Measurements from ENCODE around the gene PIK3CD. TPM values are rescaled to one million over a fixed set of nuclear protein-coding genes. Genes with fewer than 3 reads are reported as not detected.

PIK3CD gene
- total and polyA plus RNA-seq, 2 of the 8 experiments (the other 6 are each of a cell fraction or from before 2014, with no cell fraction given), result 20.6 to 24.1 TPM

GRCh38 chr1:9737671-9738070 is 86.1 kb downstream of the PIK3CD start:
- H2BK12ac ChIP-seq (ENCODE audit: low read depth, low read length), result no peak overlapping the region
- H2BK20ac ChIP-seq (ENCODE audit: low read length), result no peak overlapping the region
- no peaks in the 10 kb centered on the region; the same call in 1 of the 2 replicates for H3K79me1 ChIP-seq (ENCODE audit: low read depth, low read length)
- no peak overlapping the region for H2BK120ac ChIP-seq (replicated peaks; ENCODE audit: low read depth, low read length)
- FAIRE-seq, result no peak
- H3K9ac ChIP-seq (replicated peaks in 1 of 4; ENCODE audit: extremely low read depth in 1 of 4, low read depth in 3 of 4, low read length in 3 of 4), result no peak overlapping the region
- H4K20me1 ChIP-seq (replicated peaks in 1 of 2; ENCODE audit: control insufficient read depth in 1 of 2, insufficient read depth in 2 of 2, low read length in 2 of 2), result no peaks in the 10 kb centered on the region
- H2AK5ac ChIP-seq (ENCODE audit: low read depth, low read length), result no peak overlapping the region
- no peak overlapping the region for H4K8ac ChIP-seq (ENCODE audit: extremely low read depth, insufficient read depth, low read length)
- peaks cover 0 to 4% of the 10 kb centered on the region in 2 experiments; a peak in 2 of 4 replicates for H3K9me3 ChIP-seq (ENCODE audit: insufficient read depth in 2 of 2, low read depth in 1 of 2, low read length in 1 of 2)
- no peaks in the 10 kb centered on the region for H3K4me1 ChIP-seq (replicated peaks in 1 of 4; ENCODE audit: control insufficient read depth in 3 of 4, insufficient read depth in 4 of 4, low read length in 3 of 4)
- no peak overlapping the region for H3K14ac ChIP-seq (ENCODE audit: insufficient read length)
- H4K91ac ChIP-seq (replicated peaks; ENCODE audit: insufficient read length, low read length), result no peak overlapping the region
- no peak overlapping the region for H3K18ac ChIP-seq (ENCODE audit: extremely low read depth, low read length)
- no peak overlapping the region for H2BK5ac ChIP-seq (ENCODE audit: low read depth, low read length)
- no peak for DNase-seq (ENCODE audit: low read depth in 1 of 2, low spot score in 2 of 2)
- H2BK15ac ChIP-seq (ENCODE audit: low read length), result no peak overlapping the region
- H3K27ac ChIP-seq (ENCODE audit: low read depth, low read length), result no peak overlapping the region
- no peak overlapping the region for H2AFZ ChIP-seq (ENCODE audit: low read length)
- H3K56ac ChIP-seq (replicated peaks; ENCODE audit: insufficient read length, low read depth, low read length), result no peak overlapping the region
- no peak overlapping the region for H3K23ac ChIP-seq (ENCODE audit: insufficient read length)
- H3K23me2 ChIP-seq (ENCODE audit: low read depth, low read length), result no peaks in the 10 kb centered on the region
- peaks cover 34 to 85% (median 58%) of the 10 kb centered on the region in 4 experiments for H3K36me3 ChIP-seq (ENCODE audit: control insufficient read depth in 2 of 4, insufficient read depth in 4 of 4, low read length in 3 of 4)
- H3K4ac ChIP-seq (replicated peaks; ENCODE audit: insufficient read length, low read depth, low read length), result no peak overlapping the region
- H3K27me3 ChIP-seq (replicated peaks in 1 of 4; ENCODE audit: control insufficient read depth in 3 of 4, extremely low read depth in 1 of 4, insufficient read depth in 3 of 4, low read length in 3 of 4), result no peaks in the 10 kb centered on the region
- no peak overlapping the region for H3K4me2 ChIP-seq (ENCODE audit: insufficient read depth in 1 of 2, low read depth in 2 of 2, low read length in 2 of 2)
- no peak overlapping the region for H4K5ac ChIP-seq (ENCODE audit: insufficient read length, low read depth, low read length)
- no peak overlapping the region for H3K4me3 ChIP-seq (ENCODE audit: extremely low read depth in 1 of 4, insufficient read depth in 2 of 4, low read depth in 3 of 4, low read length in 4 of 4)
- ChIA-PET CTCF (ENCODE audit: partially characterized antibody) (interaction anchor here (0.5 to 2.1 kb wide), 5 partner anchors 11 to 1984 kb away, joined by 3 to 8 read pairs (median 4); no protein-coding TSS in a partner anchor), POLR2A (ENCODE audit: partially characterized antibody) (no interaction called here)
- 95% methylated on average over 10 of the region's 10 CpGs; no CpG with 5 or more reads in 1 of the 2 experiments for WGBS, 2 experiments (ENCODE audit: extremely low coverage in 1 of 2, insufficient coverage in 1 of 2, insufficient read length in 1 of 2, insufficient replicate concordance in 2 of 2, low coverage in 1 of 2, low lambda C conversion rate in 2 of 2, missing lambda C conversion rate in 1 of 2)
- no peaks in the 10 kb centered on the region for H3K79me2 ChIP-seq (ENCODE audit: control insufficient read depth in 1 of 2, insufficient read depth in 2 of 2, low read length in 2 of 2)
- TF ChIP-seq TAF1 (IDR thresholded peaks at IDR 0.05; ENCODE audit: low read depth, low read length), result no peak
- TF ChIP-seq ASH2L (IDR thresholded peaks at IDR 0.05; ENCODE audit: low read length), result no peak
- TF ChIP-seq, protein P1, sequence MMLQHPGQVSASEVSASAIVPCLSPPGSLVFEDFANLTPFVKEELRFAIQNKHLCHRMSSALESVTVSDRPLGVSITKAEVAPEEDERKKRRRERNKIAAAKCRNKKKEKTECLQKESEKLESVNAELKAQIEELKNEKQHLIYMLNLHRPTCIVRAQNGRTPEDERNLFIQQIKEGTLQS (IDR thresholded peaks at IDR 0.05; ENCODE audit: insufficient read depth, low read depth, low read length), result no peak
- no peak for TF ChIP-seq NRF1 (IDR thresholded peaks at IDR 0.05; ENCODE audit: low read depth, low read length)
- no peak for TF ChIP-seq TAF7 (optimal IDR thresholded peaks at IDR 0.05; ENCODE audit: borderline replicate concordance, low read depth, low read length)

Data from H1 (cell line).